ENCODE measurements around the gene ATP12A.
A peak's percentile ranks its signal among the peaks of the same experiment; 100 is the strongest.

Gene ATP12A

GRCh38 chr13:24734950-24735349, 54.7 kb downstream of the ATP12A start:
- Histone ChIP-seq H3K36me3 (ENCODE audit: control insufficient read depth, insufficient read depth, low read length) (no peaks in the 10 kb centered on the region), H3K27me3 (ENCODE audit: control insufficient read depth, insufficient read depth, low read length) (no peaks in the 10 kb centered on the region), H3K27ac (ENCODE audit: low read depth, low read length) (no peak overlapping the region), H3K4me3 (ENCODE audit: low read depth, low read length) (no peak overlapping the region), H3K9ac (ENCODE audit: low read length) (no peak overlapping the region), H3K9me3 (ENCODE audit: control insufficient read depth, insufficient read depth, low read depth, low read length) (peaks cover 15% of the 10 kb centered on the region; the same call in 1 of the 2 replicates), H3K4me1 (ENCODE audit: control insufficient read depth, insufficient read depth, low read length) (no peaks in the 10 kb centered on the region)

- Histone ChIP-seq H3K27ac (ENCODE audit: low read depth, low read length) (no peak overlapping the region), H3K36me3 (ENCODE audit: control insufficient read depth, insufficient read depth, low read length) (no peaks in the 10 kb centered on the region), H3K27me3 (ENCODE audit: control insufficient read depth, insufficient read depth, low read length) (peaks cover 3% of the 10 kb centered on the region; the same call in 1 of the 2 replicates), H3K9ac (ENCODE audit: low read length) (no peak overlapping the region), H3K4me3 (ENCODE audit: low read depth, low read length) (no peak overlapping the region), H3K9me3 (ENCODE audit: control insufficient read depth, insufficient read depth, low read depth, low read length) (peaks cover 6% of the 10 kb centered on the region; the same call in 1 of the 2 replicates), H3K4me1 (ENCODE audit: control insufficient read depth, insufficient read depth, low read length) (peaks cover 12% of the 10 kb centered on the region; the same call in 1 of the 2 replicates)
These were observed 56.8 kb downstream of the ATP12A start for GRCh38 chr13:24737042-24737441.

- no peak overlapping the region for H3K9ac ChIP-seq (ENCODE audit: low read length)
- no peak overlapping the region for H3K27ac ChIP-seq (ENCODE audit: low read depth, low read length)
- no peak overlapping the region for H3K4me3 ChIP-seq (ENCODE audit: low read depth, low read length)
- peaks cover 16% of the 10 kb centered on the region for H3K4me1 ChIP-seq (ENCODE audit: control insufficient read depth, insufficient read depth, low read length)
- peaks cover 13% of the 10 kb centered on the region for H3K27me3 ChIP-seq (ENCODE audit: control insufficient read depth, insufficient read depth, low read length)
- no peaks in the 10 kb centered on the region for H3K36me3 ChIP-seq (ENCODE audit: control insufficient read depth, insufficient read depth, low read length)
- no peaks in the 10 kb centered on the region for H3K9me3 ChIP-seq (ENCODE audit: control insufficient read depth, insufficient read depth, low read depth, low read length)
These were observed 58.2 kb downstream of the ATP12A start for GRCh38 chr13:24738366-24738847.

DNA sequence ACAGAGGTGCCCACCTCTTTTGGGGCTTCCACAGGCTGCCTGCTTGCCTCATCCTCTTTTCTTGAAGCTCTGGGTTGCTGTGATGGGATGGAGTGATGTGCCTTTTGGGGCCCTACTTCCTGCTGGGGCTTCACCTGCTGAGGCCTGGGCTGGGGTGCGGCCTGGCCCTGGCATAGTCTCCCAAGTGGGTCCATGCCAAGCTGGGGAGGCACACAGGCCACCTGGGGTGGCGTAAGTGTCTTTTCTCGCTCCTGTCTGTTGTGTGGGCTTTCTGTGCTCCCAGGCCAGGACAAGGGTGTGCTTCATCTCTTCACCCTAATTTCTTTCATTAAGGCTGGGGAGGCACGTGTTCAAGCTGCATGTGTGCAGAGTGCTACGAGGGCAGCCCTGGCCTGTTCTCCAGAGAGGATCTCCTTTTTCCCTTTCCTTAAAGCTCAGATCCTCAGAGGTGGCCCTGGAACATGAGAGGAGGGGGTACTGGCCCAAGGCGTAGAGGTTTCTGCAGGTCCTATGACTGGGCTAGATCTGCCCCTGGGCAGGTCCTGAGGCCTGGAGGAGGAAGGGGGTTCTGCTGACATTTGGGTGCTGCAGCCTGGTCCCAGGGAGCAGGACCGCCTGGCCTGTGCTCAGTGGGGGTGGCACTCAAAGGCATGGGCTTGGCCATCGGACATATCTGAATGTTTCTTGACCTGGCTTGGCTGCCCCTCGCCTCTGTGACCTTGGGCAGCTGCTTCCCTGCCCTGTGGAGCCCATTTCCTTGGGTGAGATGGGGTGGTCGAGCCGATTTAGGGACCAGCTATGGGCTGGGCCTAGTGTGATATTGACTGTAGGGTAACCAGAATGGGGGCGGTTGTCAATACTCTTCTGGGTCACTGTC, 60.0 kb downstream of the ATP12A start:
- Histone ChIP-seq H3K4me3 (ENCODE audit: low read depth, low read length) (no peak overlapping the region), H3K9ac (ENCODE audit: low read length) (no peak overlapping the region), H3K4me1 (ENCODE audit: control insufficient read depth, insufficient read depth, low read length) (peaks cover 16% of the 10 kb centered on the region), H3K27me3 (ENCODE audit: control insufficient read depth, insufficient read depth, low read length) (peaks cover 31% of the 10 kb centered on the region), H3K9me3 (ENCODE audit: control insufficient read depth, insufficient read depth, low read depth, low read length) (no peaks in the 10 kb centered on the region), H3K27ac (ENCODE audit: low read depth, low read length) (no peak overlapping the region), H3K36me3 (ENCODE audit: control insufficient read depth, insufficient read depth, low read length) (no peaks in the 10 kb centered on the region)

- Histone ChIP-seq H3K4me1 (ENCODE audit: control insufficient read depth, insufficient read depth, low read length) (peaks cover 16% of the 10 kb centered on the region), H3K9ac (ENCODE audit: low read length) (no peak overlapping the region), H3K27ac (ENCODE audit: low read depth, low read length) (no peak overlapping the region), H3K4me3 (ENCODE audit: low read depth, low read length) (no peak overlapping the region), H3K36me3 (ENCODE audit: control insufficient read depth, insufficient read depth, low read length) (no peaks in the 10 kb centered on the region), H3K27me3 (ENCODE audit: control insufficient read depth, insufficient read depth, low read length) (peaks cover 40% of the 10 kb centered on the region), H3K9me3 (ENCODE audit: control insufficient read depth, insufficient read depth, low read depth, low read length) (no peaks in the 10 kb centered on the region)
These were observed 60.9 kb downstream of the ATP12A start for GRCh38 chr13:24741016-24741662.

DNA sequence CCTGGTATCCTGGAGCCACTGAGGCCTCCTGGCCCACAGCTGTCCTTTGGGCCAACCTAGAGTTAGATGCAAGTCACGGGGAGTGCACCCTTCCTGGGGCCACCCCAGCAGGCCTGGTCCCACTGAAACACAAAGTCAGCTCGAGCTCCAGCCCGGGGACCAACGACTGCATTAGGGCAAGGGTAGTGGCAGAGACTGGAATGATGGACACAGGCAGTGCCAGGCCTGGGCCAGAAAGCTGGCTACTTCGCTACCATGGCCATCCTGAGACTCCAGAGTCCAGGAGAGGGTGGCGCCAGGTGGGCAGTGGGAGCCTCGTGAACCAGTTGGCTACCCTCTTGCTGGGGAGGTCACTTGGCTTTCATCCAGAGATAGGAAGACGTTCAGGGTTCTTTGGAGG, 61.6 kb downstream of the ATP12A start:
- H3K27ac ChIP-seq (ENCODE audit: low read depth, low read length): no peak overlapping the region
- no peak overlapping the region for H3K9ac ChIP-seq (ENCODE audit: low read length)
- no peak overlapping the region for H3K4me3 ChIP-seq (ENCODE audit: low read depth, low read length)
- peaks cover 16% of the 10 kb centered on the region for H3K4me1 ChIP-seq (ENCODE audit: control insufficient read depth, insufficient read depth, low read length)
- H3K36me3 ChIP-seq (ENCODE audit: control insufficient read depth, insufficient read depth, low read length): no peaks in the 10 kb centered on the region
- peaks cover 47% of the 10 kb centered on the region for H3K27me3 ChIP-seq (ENCODE audit: control insufficient read depth, insufficient read depth, low read length)
- H3K9me3 ChIP-seq (ENCODE audit: control insufficient read depth, insufficient read depth, low read depth, low read length): no peaks in the 10 kb centered on the region

GRCh38 chr13:24742294-24742693, 62.1 kb downstream of the ATP12A start:
- no peak overlapping the region for H3K4me3 ChIP-seq (ENCODE audit: low read depth, low read length)
- no peaks in the 10 kb centered on the region for H3K9me3 ChIP-seq (ENCODE audit: control insufficient read depth, insufficient read depth, low read depth, low read length)
- no peak overlapping the region for H3K9ac ChIP-seq (ENCODE audit: low read length)

GRCh38 chr13:24742977-24743376, 62.8 kb downstream of the ATP12A start:
- no peaks in the 10 kb centered on the region for H3K36me3 ChIP-seq (ENCODE audit: control insufficient read depth, insufficient read depth, low read length)
- no peak overlapping the region for H3K27ac ChIP-seq (ENCODE audit: low read depth, low read length)
- peaks cover 17% of the 10 kb centered on the region for H3K4me1 ChIP-seq (ENCODE audit: control insufficient read depth, insufficient read depth, low read length)
- H3K9ac ChIP-seq (ENCODE audit: low read length): no peak overlapping the region
- no peaks in the 10 kb centered on the region for H3K9me3 ChIP-seq (ENCODE audit: control insufficient read depth, insufficient read depth, low read depth, low read length)
- H3K4me3 ChIP-seq (ENCODE audit: low read depth, low read length): no peak overlapping the region
- H3K27me3 ChIP-seq (ENCODE audit: control insufficient read depth, insufficient read depth, low read length): peaks cover 58% of the 10 kb centered on the region

More at GRCh38 chr13:24742294-24742693, 62.1 kb downstream of the ATP12A start:
- H3K27me3 ChIP-seq (ENCODE audit: control insufficient read depth, insufficient read depth, low read length): peaks cover 52% of the 10 kb centered on the region
- no peak overlapping the region for H3K27ac ChIP-seq (ENCODE audit: low read depth, low read length)
- H3K4me1 ChIP-seq (ENCODE audit: control insufficient read depth, insufficient read depth, low read length): peaks cover 16% of the 10 kb centered on the region
- H3K36me3 ChIP-seq (ENCODE audit: control insufficient read depth, insufficient read depth, low read length): no peaks in the 10 kb centered on the region

GRCh38 chr13:24744247-24744646, 64.0 kb downstream of the ATP12A start:
- peaks cover 71% of the 10 kb centered on the region for H3K27me3 ChIP-seq (ENCODE audit: control insufficient read depth, insufficient read depth, low read length)
- no peak overlapping the region for H3K4me3 ChIP-seq (ENCODE audit: low read depth, low read length)
- H3K36me3 ChIP-seq (ENCODE audit: control insufficient read depth, insufficient read depth, low read length): no peaks in the 10 kb centered on the region
- H3K9ac ChIP-seq (ENCODE audit: low read length): no peak overlapping the region
- peaks cover 20% of the 10 kb centered on the region for H3K4me1 ChIP-seq (ENCODE audit: control insufficient read depth, insufficient read depth, low read length)
- H3K9me3 ChIP-seq (ENCODE audit: control insufficient read depth, insufficient read depth, low read depth, low read length): no peaks in the 10 kb centered on the region
- H3K27ac ChIP-seq (ENCODE audit: low read depth, low read length): no peak overlapping the region

GRCh38 chr13:24745516-24745860, 65.3 kb downstream of the ATP12A start:
- H3K4me3 ChIP-seq (ENCODE audit: low read depth, low read length): peak overlapping the region; percentile 57; the same call in 1 of the 2 replicates
- no peaks in the 10 kb centered on the region for H3K36me3 ChIP-seq (ENCODE audit: control insufficient read depth, insufficient read depth, low read length)
- no peaks in the 10 kb centered on the region for H3K9me3 ChIP-seq (ENCODE audit: control insufficient read depth, insufficient read depth, low read depth, low read length)
- H3K27ac ChIP-seq (ENCODE audit: low read depth, low read length): no peak overlapping the region
- H3K27me3 ChIP-seq (ENCODE audit: control insufficient read depth, insufficient read depth, low read length): peaks cover 78% of the 10 kb centered on the region
- H3K4me1 ChIP-seq (ENCODE audit: control insufficient read depth, insufficient read depth, low read length): peaks cover 20% of the 10 kb centered on the region
- no peak overlapping the region for H3K9ac ChIP-seq (ENCODE audit: low read length)
